Measurements from ENCODE around the gene SMPD2.

SMPD2 gene

DNA sequence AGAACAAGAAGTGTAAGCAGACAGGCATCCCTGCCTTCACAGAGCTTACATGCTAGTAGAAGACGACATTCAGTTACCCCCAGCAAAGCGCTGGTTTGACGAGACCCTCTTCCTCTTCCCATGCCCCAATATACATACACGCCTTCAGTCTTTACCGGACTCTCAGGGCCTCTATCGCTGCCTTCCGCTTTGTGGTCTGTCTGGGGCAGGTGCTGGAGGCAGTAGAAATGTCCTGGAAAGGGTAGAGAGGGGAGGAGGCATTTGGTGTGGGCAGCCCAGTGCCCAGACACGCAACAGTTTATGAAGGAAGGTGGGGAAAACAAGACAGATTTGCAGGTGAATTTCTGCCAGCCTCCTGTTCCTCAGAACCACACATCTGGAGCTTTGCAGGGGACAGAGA, 6.0 kb downstream of the SMPD2 start:
- DNase-seq (ENCODE audit: low spot score), result no peak
- TF ChIP-seq, protein P1, sequence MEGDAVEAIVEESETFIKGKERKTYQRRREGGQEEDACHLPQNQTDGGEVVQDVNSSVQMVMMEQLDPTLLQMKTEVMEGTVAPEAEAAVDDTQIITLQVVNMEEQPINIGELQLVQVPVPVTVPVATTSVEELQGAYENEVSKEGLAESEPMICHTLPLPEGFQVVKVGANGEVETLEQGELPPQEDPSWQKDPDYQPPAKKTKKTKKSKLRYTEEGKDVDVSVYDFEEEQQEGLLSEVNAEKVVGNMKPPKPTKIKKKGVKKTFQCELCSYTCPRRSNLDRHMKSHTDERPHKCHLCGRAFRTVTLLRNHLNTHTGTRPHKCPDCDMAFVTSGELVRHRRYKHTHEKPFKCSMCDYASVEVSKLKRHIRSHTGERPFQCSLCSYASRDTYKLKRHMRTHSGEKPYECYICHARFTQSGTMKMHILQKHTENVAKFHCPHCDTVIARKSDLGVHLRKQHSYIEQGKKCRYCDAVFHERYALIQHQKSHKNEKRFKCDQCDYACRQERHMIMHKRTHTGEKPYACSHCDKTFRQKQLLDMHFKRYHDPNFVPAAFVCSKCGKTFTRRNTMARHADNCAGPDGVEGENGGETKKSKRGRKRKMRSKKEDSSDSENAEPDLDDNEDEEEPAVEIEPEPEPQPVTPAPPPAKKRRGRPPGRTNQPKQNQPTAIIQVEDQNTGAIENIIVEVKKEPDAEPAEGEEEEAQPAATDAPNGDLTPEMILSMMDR (IDR thresholded peaks at IDR 0.05; ENCODE audit: extremely low read depth, missing control alignments), result no peak

DNA sequence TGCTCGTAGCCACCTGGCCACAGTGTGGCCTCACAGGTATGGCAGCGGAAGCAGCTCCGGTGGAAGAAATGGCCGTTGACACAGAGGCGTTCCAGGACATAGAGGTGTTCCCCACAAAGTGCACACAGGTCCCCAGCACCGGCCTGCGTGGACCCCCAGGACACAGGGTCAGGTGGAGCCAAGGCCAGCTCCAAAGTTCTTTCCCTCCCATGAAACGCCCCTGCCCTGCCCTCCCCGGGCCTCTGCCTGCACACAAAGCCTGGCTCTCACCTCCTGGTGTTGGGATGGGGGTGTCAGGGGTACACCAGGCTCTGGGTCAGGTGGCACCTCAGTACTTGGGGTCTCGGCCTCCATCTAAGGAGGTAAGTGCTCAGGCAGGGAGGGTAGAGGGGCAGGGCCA, 6.6 kb downstream of the SMPD2 start:
- DNase-seq (ENCODE audit: low spot score), result no peak
- TF ChIP-seq, protein P1 (IDR thresholded peaks at IDR 0.05; ENCODE audit: extremely low read depth, missing control alignments), result no peak

DNA sequence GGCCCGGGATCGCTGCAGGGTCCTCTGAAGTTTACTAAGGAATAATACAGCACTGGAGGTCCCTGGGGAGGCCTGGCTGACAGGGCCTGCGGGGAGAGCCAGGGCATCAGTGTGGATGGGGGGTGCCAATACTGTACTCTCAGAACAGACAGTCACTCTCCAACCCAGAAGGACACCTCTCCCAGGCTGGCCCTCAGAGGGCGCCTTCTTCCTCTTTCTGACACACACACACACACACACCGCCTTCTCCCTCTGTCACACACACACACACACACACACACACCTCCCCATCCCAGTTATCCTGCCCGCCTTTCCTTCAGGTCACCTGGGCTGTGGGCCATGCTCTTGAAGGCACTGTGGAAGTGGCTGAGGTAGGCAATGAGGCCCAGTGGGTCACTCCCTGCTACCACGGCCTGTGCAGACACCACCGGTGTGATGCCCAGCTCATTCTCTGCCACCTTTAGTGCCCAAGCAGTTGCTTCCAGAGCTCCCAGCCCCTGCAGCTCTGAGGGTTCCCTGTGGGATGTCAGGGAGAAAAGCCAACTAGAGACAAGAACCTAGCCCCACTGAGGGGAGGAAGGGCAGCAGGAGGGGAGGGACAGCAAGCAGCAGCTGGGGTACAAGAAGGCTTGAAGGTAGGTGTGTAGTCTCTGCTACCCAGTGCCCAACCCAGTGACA, 7.5 kb downstream of the SMPD2 start:
- no peak for DNase-seq (ENCODE audit: low spot score)

DNA sequence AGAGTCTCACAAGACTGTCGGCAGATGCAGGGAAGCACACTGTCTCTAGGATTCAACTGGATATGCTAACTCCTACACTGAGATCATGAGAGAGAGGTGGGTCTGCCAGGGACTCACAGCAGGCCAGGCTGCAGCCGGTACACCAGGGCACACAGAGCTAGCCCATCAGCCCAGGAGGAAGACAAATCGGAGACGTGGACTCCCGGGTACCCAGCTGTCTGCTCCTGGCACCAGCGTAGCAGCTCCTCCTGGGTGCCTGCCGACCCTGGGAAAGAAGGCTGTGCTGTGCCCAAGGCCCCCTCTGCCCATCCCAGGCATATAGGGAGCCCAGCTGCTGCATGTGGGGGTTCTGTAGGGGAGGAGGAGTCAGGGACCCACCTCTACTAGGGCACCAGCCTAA, 8.1 kb downstream of the SMPD2 start:
- TF ChIP-seq, protein P1 (IDR thresholded peaks at IDR 0.05; ENCODE audit: extremely low read depth, missing control alignments), result no peak
- no peak for DNase-seq (ENCODE audit: low spot score)

More for the DNA sequence above, 7.5 kb downstream of the SMPD2 start:
- TF ChIP-seq, protein P1 (IDR thresholded peaks at IDR 0.05; ENCODE audit: extremely low read depth, missing control alignments), result no peak

DNA sequence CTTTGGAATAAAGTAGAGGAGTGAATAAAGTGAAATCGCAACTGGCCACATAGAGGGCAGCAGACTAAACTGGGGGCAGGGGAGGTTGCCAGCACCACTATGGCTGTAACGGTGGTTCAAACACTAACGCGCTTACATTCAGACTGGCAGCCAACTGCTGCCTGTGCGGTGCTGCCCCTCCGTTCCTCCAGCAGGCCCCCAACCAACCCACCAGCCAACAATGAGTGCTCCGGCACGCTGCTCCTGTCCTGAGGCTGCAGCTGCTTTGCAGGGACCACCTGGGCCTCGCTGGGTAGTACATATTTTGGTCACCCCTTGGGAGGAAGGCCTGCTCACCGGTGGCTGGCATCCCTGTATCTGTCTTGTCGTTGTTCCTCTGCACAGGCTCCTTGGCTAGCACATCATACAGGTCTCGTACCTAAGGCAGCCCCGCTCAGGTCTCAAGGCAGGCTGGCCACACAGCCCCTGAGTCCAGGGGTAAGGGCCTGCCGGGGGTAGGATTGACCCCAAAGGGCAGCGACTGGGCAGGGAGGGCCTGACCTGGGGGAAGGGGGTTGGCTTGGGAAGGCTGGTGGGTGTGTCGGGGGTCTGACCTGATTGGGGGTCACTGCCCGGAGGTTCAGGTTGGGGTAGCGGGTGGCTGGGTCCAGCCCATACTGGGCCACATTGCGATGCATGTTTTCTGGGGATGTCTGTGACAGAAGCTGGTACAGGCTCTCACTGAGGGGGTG, 8.7 kb downstream of the SMPD2 start:
- TF ChIP-seq, protein P1 (IDR thresholded peaks at IDR 0.05; ENCODE audit: extremely low read depth, missing control alignments), result no peak
- DNase-seq (ENCODE audit: low spot score), result no peak

DNA sequence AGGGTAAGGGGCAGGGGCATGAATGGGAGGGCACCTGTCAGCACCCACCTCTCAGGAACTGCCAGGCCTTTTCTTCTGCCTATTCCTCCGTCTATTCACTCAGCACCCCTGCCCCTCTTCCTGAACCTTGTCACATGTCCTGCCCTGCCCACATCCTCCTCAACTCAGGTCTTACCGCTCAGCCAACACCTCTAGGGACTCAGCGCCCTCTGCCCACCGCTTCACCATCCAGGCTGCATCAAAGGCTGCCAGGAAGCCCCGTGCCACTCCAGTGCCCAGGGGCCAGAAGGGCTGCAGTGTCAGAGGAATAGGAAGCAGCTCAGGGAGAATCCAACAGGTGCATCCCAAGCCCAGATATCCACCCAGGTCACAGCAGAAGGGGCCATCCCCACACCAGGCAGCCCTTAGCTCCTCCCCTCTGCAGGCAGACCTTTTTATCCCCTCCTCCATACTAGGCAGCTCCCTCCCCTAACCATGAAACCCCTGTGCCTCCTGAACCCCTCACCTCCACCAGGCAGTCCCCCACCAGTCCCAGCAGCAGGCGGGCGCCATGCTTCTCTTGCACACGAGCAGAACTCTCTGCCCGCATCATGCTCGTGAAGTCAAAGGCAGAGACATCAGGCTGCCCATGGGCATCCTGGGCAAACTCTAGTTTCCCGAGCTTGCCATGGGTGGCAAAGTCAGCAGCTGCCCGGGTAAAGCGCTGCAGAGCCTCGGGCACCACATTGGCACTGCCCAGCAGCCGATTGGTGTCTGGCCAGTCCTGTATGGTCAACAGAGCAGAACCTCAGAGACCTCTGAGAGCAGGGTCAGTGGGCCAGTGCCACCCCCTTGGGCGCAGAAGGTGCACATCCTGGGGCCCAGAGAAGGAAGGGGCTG, 9.5 kb downstream of the SMPD2 start:
- no peak for DNase-seq (ENCODE audit: low spot score)
- TF ChIP-seq, protein P1 (IDR thresholded peaks at IDR 0.05; ENCODE audit: extremely low read depth, missing control alignments), result no peak

DNA sequence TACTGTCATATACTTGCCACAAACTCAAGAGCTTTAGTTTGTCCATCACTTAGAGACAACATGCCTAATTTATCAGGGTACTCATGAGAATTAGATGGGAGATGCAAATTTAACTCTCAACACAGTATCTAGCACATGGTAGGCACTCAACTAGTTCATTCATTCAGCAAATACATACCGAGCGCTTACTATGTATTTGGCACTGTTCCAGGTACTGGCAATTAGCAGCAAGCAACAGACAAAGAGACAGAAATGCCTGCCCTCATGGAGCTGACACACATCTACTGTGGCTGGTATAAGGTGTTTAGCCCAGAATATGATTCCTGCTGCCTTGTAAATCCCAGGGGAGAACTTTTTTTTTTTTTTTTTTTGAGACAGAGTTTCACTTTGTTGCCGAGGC, 10.3 kb downstream of the SMPD2 start:
- TF ChIP-seq, protein P1 (IDR thresholded peaks at IDR 0.05; ENCODE audit: extremely low read depth, missing control alignments), result no peak

More for the DNA sequence above, 10.3 kb downstream of the SMPD2 start:
- DNase-seq (ENCODE audit: low spot score), result no peak

Measured in GM20000 (cell line).